Upper lobe of left lung (tissue), 6 donors: ENCODE results near the gene GFRA1. TPM values are rescaled to one million over a fixed set of nuclear protein-coding genes. Genes with fewer than 3 reads are reported as not detected.

Source experiments
- ATAC-seq, 2 donors: fragments of 200-7000 bp; cut with Tn5 transposase; one replicate each; pipeline ENCODE4 v1.9.1; 2022; ENCODE audit warnings: mild to moderate bottlenecking in 2 of 2, moderate library complexity in 2 of 2; ENCODE audit not compliant: low FRiP score in 2 of 2
- DNase-seq, 2 donors: peaks; one replicate each; pipeline ENCODE4 v3.0.0-alpha.2; 2019 to 2020
- H3K27ac ChIP-seq, 4 donors: fragments of 200-600 bp; sonication (generic); one replicate each; pipeline ENCODE4 v1.5.1; 2016 to 2019
- H3K27me3 ChIP-seq, 4 donors: fragments of 200-600 bp; sonication (generic); one replicate each; pipeline ENCODE4 v1.5.1; 2017 to 2019
- H3K36me3 ChIP-seq, 4 donors: fragments of 200-600 bp; sonication (generic); one replicate each; pipeline ENCODE4 v1.5.1; 2016 to 2019
- H3K4me1 ChIP-seq, 4 donors: fragments of 200-600 bp; sonication (generic); one replicate each; pipeline ENCODE4 v1.5.1; 2018 to 2019
- H3K4me3 ChIP-seq, 4 donors: fragments of 200-600 bp; sonication (generic); one replicate each; pipeline ENCODE4 v1.5.1; 2017 to 2019; ENCODE audit warnings: mild to moderate bottlenecking in 2 of 4, moderate library complexity in 1 of 4
- H3K9me3 ChIP-seq, 4 donors: fragments of 200-600 bp; sonication (generic); one replicate each; pipeline ENCODE4 v1.5.1; 2018 to 2019
- EP300 ChIP-seq, 4 donors: sonication (generic); formaldehyde crosslinking; IDR thresholded peaks; one replicate each; pipeline ENCODE4 v1.5.1; 2017; ENCODE audit warnings: antibody characterized with exemption in 4 of 4, control low read depth in 2 of 4
- POLR2A ChIP-seq, 4 donors: fragments of 450-650 bp; IDR thresholded peaks; one replicate each; pipeline ENCODE4 v1.5.1; 2016 to 2017; ENCODE audit warnings: antibody characterized with exemption in 4 of 4, mild to moderate bottlenecking in 2 of 4
- POLR2AphosphoS5 ChIP-seq, 2 donors: sonication (generic); formaldehyde crosslinking; IDR thresholded peaks; one replicate each; pipeline ENCODE4 v1.5.1; 2017; ENCODE audit warnings: antibody characterized with exemption in 2 of 2
- WGBS, 2 donors: methylation state at CpG; one replicate each; pipeline ENCODE4 v1.1.5; 2017 to 2018; 5-methylcytosine and 5-hydroxymethylcytosine counted together
- total RNA-seq, 6 donors: library from RNA; depleted of rRNA in 4 of 6; stranded (reverse); fragments of >200 nt in 4 of 6; gene quantifications; one replicate each; pipeline versions ENCODE4 v1.1.0 to v1.2.1, GENCODE V29; 2016 to 2021
- TF ChIP-seq, protein P1 (sequence below), 6 experiments: fragments of 450-650 bp in 4 of 6; fragments of 200-600 bp in 2 of 6; sonication (generic) in 2 of 6; IDR thresholded peaks; one replicate each; pipeline ENCODE4 v1.5.1; 2016 to 2019; ENCODE audit warnings: antibody characterized with exemption in 6 of 6
- donor health status: DM: no; HTN: no; CAD: no; lungs with moderate emphysema.
- donor health status: DM: no; HTN: yes; CAD: no; lungs with severe emphysema.

GFRA1 gene
- total RNA-seq, 6 donors from 2014 or later, result under 0.01 to 9.2 (median 2.3) TPM

DNA sequence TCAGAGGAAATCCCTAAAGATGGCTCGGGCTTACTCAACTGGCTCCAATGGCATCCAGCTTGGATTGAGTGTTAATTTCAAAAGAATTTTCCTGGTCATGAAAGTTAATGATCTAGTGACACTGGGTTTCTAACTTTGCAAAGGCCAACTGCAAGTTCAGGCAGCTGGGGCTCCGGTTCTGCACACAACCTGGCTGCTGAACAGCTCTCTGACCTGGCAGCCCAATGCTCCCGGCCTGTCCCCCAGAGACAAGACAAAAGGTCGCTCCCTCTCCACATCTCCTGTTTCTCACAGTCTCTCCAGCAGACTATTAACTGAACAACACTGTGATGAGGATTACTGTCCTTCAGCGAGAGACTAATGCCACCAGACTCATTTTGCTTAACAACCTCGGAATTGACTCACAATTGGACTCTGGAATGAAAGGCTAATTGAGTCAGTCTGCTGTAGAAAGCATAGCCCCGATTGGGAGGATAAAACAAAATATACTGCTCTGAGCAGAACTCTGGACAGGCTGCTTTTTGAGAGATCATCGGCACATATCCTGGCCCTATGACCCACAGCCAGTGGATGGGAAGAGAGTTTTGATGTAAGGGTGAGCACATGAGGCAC is 174.5 kb downstream of the GFRA1 start:
- Histone ChIP-seq H3K27ac (no peak overlapping the region), H3K4me1 (no peaks in the 10 kb centered on the region), H3K27me3 (no peaks in the 10 kb centered on the region), H3K36me3 (no peaks in the 10 kb centered on the region), H3K9me3 (no peaks in the 10 kb centered on the region), H3K4me3 (no peak overlapping the region)
- WGBS, 2 donors, result 75 to 80% methylated on average over 8 of the region's 8 CpGs
- TF ChIP-seq, protein P1, sequence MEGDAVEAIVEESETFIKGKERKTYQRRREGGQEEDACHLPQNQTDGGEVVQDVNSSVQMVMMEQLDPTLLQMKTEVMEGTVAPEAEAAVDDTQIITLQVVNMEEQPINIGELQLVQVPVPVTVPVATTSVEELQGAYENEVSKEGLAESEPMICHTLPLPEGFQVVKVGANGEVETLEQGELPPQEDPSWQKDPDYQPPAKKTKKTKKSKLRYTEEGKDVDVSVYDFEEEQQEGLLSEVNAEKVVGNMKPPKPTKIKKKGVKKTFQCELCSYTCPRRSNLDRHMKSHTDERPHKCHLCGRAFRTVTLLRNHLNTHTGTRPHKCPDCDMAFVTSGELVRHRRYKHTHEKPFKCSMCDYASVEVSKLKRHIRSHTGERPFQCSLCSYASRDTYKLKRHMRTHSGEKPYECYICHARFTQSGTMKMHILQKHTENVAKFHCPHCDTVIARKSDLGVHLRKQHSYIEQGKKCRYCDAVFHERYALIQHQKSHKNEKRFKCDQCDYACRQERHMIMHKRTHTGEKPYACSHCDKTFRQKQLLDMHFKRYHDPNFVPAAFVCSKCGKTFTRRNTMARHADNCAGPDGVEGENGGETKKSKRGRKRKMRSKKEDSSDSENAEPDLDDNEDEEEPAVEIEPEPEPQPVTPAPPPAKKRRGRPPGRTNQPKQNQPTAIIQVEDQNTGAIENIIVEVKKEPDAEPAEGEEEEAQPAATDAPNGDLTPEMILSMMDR (IDR thresholded peaks at IDR 0.05), result no peak
- TF ChIP-seq POLR2AphosphoS5 (IDR thresholded peaks at IDR 0.05) (no peak), POLR2A (IDR thresholded peaks at IDR 0.05) (no peak), EP300 (IDR thresholded peaks at IDR 0.05) (no peak)
- DNase-seq (no peak), ATAC-seq (no peak)

DNA sequence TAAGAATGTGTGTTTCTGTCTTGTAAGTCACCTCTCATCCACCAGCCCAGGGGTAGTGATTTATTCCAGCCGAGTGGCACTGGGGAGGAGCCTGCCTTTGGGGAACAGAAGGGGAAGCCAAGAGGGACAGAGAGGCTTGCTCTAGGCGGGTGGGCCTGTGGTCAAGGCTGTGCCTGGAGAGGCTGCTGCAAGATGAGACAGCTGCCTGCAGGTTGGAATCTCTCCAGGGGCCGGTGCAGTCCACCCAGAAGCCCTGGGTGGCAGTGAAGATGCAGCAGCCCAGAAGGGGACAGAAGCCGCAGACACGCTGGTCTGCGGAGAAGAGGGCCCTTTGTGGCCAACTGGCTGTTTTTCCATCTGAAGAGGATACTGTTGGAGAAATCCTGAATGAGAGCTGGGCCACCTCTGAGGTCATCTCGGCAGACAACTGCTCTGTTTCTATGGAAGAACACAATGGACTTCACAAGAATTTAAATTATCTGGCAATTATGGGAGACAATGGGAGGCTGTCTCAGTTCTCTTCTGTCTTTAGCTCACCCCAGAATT is 175.7 kb downstream of the GFRA1 start:
- ATAC-seq (no peak), DNase-seq (peak in 1 of 2 donors; percentile 22)
- H3K27ac ChIP-seq, result no peak overlapping the region
- 51 to 76% methylated on average over 7 of the region's 7 CpGs for WGBS, 2 donors
- no peaks in the 10 kb centered on the region for H3K27me3 ChIP-seq
- no peaks in the 10 kb centered on the region for H3K4me1 ChIP-seq
- H3K9me3 ChIP-seq, result no peaks in the 10 kb centered on the region
- no peak overlapping the region for H3K4me3 ChIP-seq
- no peak for TF ChIP-seq POLR2A (IDR thresholded peaks at IDR 0.05)
- TF ChIP-seq, protein P1 (IDR thresholded peaks at IDR 0.05), result no peak
- no peak for TF ChIP-seq EP300 (IDR thresholded peaks at IDR 0.05)
- TF ChIP-seq POLR2AphosphoS5 (IDR thresholded peaks at IDR 0.05), result no peak
- H3K36me3 ChIP-seq, result no peaks in the 10 kb centered on the region

DNA sequence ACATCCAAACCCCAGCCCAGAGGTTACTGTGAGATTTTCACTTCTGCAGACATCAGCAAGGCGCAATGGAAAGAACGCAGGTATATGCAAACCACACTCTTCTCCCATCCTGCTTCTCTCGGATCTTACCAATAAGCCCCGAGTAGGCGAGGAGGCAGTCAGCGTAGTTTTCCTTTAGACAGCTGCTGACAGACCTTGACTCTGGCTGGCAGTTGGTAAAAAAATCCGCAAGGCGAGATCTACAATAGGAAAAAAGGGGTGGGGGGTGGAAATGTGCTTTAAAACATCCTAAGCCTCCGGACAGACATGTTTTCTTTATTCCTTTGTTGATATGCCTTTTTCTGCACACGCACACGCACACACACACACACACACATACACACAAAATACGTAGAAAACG is 176.5 kb downstream of the GFRA1 start:
- H3K4me1 ChIP-seq, result no peaks in the 10 kb centered on the region
- H3K27ac ChIP-seq, result no peak overlapping the region
- H3K36me3 ChIP-seq, result no peaks in the 10 kb centered on the region
- no peak overlapping the region for H3K4me3 ChIP-seq
- WGBS, 2 donors, result 62 to 66% methylated on average over 13 of the region's 13 CpGs
- TF ChIP-seq, protein P1 (IDR thresholded peaks at IDR 0.05), result no peak
- TF ChIP-seq POLR2A (IDR thresholded peaks at IDR 0.05), result no peak
- TF ChIP-seq EP300 (IDR thresholded peaks at IDR 0.05), result no peak
- TF ChIP-seq POLR2AphosphoS5 (IDR thresholded peaks at IDR 0.05), result no peak
- no peaks in the 10 kb centered on the region for H3K9me3 ChIP-seq
- DNase-seq, result no peak
- no peak for ATAC-seq
- no peaks in the 10 kb centered on the region for H3K27me3 ChIP-seq

DNA sequence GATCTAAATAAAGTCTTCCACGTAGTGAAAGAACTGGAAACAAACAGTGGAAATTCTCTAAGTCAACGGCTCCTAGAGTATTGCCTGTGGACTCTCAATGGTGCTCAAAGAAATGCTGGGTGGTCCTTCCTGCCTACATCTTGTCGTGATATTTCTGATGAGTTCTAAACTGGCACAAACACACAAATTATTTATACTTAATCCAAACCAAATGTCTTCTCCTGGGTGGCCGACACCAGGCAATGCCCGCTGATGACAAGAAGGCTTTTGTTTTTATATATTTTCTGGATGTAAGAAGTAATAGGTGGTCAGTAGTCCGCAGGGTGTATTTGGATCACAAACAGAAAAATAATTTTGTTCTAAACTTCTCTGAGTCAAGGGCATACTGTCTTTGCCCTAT is 178.7 kb downstream of the GFRA1 start:
- Histone ChIP-seq H3K9me3 (no peaks in the 10 kb centered on the region), H3K27me3 (no peaks in the 10 kb centered on the region), H3K27ac (no peak overlapping the region), H3K36me3 (no peaks in the 10 kb centered on the region), H3K4me3 (no peak overlapping the region), H3K4me1 (no peaks in the 10 kb centered on the region)
- no peak for TF ChIP-seq POLR2A (IDR thresholded peaks at IDR 0.05)
- TF ChIP-seq POLR2AphosphoS5 (IDR thresholded peaks at IDR 0.05), result no peak
- TF ChIP-seq, protein P1 (IDR thresholded peaks at IDR 0.05), result no peak
- TF ChIP-seq EP300 (IDR thresholded peaks at IDR 0.05), result no peak
- DNase-seq (no peak), ATAC-seq (no peak)
- WGBS, 2 donors, result 78 to 82% methylated on average over 6 of the region's 6 CpGs

DNA sequence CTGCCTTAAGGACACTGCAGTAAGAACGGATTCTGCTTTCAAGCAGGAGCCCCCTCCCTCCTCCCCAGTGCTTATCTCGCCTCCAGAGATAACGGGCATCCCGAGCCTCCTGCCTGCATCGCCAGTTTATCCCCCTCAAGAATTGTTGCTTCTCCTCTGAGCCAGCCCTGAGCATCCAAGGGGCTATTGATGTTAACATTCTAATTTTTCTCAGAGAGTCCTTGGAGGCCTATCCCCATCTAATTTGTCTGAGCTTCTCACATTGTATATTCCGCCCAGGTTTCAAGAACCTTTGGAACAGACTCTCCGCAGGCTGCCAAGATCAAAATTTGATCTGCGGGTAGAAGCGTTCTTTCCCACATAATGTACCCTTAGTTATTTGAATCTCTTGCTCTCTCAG is 180.0 kb downstream of the GFRA1 start:
- H3K36me3 ChIP-seq, result no peaks in the 10 kb centered on the region
- WGBS, 2 donors, result 79 to 83% methylated on average over 9 of the region's 9 CpGs
- no peak for DNase-seq
- TF ChIP-seq POLR2A (IDR thresholded peaks at IDR 0.05) (no peak), POLR2AphosphoS5 (IDR thresholded peaks at IDR 0.05) (no peak), EP300 (IDR thresholded peaks at IDR 0.05) (no peak)
- TF ChIP-seq, protein P1 (IDR thresholded peaks at IDR 0.05), result no peak
- no peak for ATAC-seq
- no peak overlapping the region for H3K27ac ChIP-seq
- H3K9me3 ChIP-seq, result no peaks in the 10 kb centered on the region
- no peak overlapping the region for H3K4me3 ChIP-seq
- no peaks in the 10 kb centered on the region for H3K4me1 ChIP-seq
- H3K27me3 ChIP-seq, result no peaks in the 10 kb centered on the region
